ENCODE measurements around the gene L3MBTL4. TPM values are rescaled to one million over a fixed set of nuclear protein-coding genes. Genes with fewer than 3 reads are reported as not detected.
"Not testable (repeated sequence)": the region's sequence is repeated elsewhere in the genome, so short reads cannot be mapped to it uniquely, and the experiment has no call there.

The L3MBTL4 gene
- polyA plus RNA-seq, 4 donors = 2.6 to 6.5 (median 3.6) TPM

DNA sequence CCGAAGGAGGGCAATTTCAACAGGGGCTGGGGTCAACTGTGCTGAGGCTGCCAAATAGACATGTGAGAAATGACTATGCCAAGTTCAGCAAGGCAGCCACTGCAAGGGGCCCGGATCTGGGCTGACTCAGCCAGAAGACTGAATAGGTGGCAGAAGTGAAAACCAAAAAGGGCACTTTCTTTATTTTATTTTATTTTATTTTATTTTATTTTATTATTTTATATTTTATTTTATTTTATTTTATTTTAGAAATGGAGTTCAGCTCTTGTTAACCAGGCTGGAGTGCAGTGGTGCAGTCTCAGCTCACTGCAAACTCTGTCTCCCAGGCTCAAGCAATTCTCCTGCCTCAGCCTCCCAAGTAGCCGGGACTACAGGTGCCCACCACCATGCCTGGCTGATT, 228.9 kb downstream of the L3MBTL4 start:
- not testable (repeated sequence) for H3K4me1 ChIP-seq (ENCODE audit: control insufficient read depth in 3 of 3, insufficient read depth in 2 of 3, low read depth in 1 of 3, low read length in 2 of 3); H3K27me3 ChIP-seq (ENCODE audit: control insufficient read depth in 3 of 3, insufficient read depth in 3 of 3, low read length in 3 of 3); H3K4me3 ChIP-seq (ENCODE audit: low read depth in 1 of 3, low read length in 3 of 3); H3K27ac ChIP-seq (ENCODE audit: low read depth in 1 of 3, low read length in 2 of 3); H3K36me3 ChIP-seq (ENCODE audit: control insufficient read depth in 3 of 3, insufficient read depth in 2 of 3, low read depth in 1 of 3, low read length in 3 of 3); FAIRE-seq
- 93 to 97% (median 96%) methylated on average over 3 of the region's 3 CpGs for WGBS, 3 donors
- H3K9me3 ChIP-seq (ENCODE audit: control insufficient read depth in 2 of 2, insufficient read depth in 1 of 2, low read depth in 1 of 2, low read length in 1 of 2) = peaks cover 0 to 14% of the 10 kb centered on the region in 2 donors
- DNase-seq = peak in 1 of 2 donors; percentile 2

DNA sequence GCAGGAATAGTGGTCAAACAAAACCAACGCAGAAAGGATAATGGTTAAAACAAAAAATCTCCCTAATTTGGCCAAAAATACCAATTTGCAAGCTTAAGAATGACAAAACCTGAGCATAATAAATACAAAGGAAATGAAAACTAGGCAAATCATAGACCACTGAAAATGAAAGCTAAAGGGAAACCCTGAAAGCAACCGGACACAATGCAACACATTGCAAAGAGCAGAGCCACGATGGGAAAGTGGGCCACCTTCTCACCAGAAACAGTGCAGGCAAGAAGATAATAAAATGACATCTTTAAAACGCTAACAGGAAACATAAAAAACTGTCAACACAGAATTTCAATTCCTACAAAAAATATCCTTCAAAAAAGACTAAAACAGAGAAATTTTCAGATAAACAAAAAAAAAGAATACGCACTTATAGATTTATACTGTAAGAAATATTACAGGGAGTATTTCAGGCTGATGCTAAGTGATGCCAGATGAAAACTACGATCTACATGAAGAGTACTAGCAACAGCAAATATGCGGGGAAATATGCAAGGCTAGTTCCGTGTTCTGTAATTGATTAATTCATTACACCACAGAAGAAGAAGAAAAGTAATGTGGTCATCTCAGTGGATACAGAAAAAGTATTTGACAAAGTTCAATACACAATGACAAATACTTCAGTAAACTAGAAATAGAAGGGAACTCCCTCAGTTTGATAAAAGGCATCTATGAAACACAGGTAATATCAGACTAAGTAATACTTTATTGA, 239.5 kb downstream of the L3MBTL4 start:
- H3K4me1 ChIP-seq (ENCODE audit: control insufficient read depth in 3 of 3, insufficient read depth in 2 of 3, low read depth in 1 of 3, low read length in 2 of 3) = no peaks in the 10 kb centered on the region
- FAIRE-seq = no peak
- no peak overlapping the region for H3K4me3 ChIP-seq (ENCODE audit: low read depth in 1 of 3, low read length in 3 of 3)
- no peak for DNase-seq
- H3K27ac ChIP-seq (ENCODE audit: low read depth in 1 of 3, low read length in 2 of 3) = no peak overlapping the region
- WGBS, 3 donors = 86 to 95% (median 90%) methylated on average over 8 of the region's 8 CpGs
- no peaks in the 10 kb centered on the region for H3K9me3 ChIP-seq (ENCODE audit: control insufficient read depth in 2 of 2, insufficient read depth in 1 of 2, low read depth in 1 of 2, low read length in 1 of 2)
- H3K27me3 ChIP-seq (ENCODE audit: control insufficient read depth in 3 of 3, insufficient read depth in 3 of 3, low read length in 3 of 3) = no peaks in the 10 kb centered on the region
- no peaks in the 10 kb centered on the region for H3K36me3 ChIP-seq (ENCODE audit: control insufficient read depth in 3 of 3, insufficient read depth in 2 of 3, low read depth in 1 of 3, low read length in 3 of 3)

- no peak overlapping the region for H3K4me3 ChIP-seq (ENCODE audit: low read depth in 1 of 3, low read length in 3 of 3)
- no peaks in the 10 kb centered on the region for H3K27me3 ChIP-seq (ENCODE audit: control insufficient read depth in 3 of 3, insufficient read depth in 3 of 3, low read length in 3 of 3)
- no peaks in the 10 kb centered on the region for H3K36me3 ChIP-seq (ENCODE audit: control insufficient read depth in 3 of 3, insufficient read depth in 2 of 3, low read depth in 1 of 3, low read length in 3 of 3)
- FAIRE-seq (no peak), DNase-seq (no peak)
- H3K9me3 ChIP-seq (ENCODE audit: control insufficient read depth in 2 of 2, insufficient read depth in 1 of 2, low read depth in 1 of 2, low read length in 1 of 2) = no peaks in the 10 kb centered on the region
- 93 to 99% (median 95%) methylated on average over 7 of the region's 7 CpGs for WGBS, 3 donors
- H3K27ac ChIP-seq (ENCODE audit: low read depth in 1 of 3, low read length in 2 of 3) = no peak overlapping the region
- no peaks in the 10 kb centered on the region for H3K4me1 ChIP-seq (ENCODE audit: control insufficient read depth in 3 of 3, insufficient read depth in 2 of 3, low read depth in 1 of 3, low read length in 2 of 3)
These were observed 244.1 kb downstream of the L3MBTL4 start for GRCh38 chr18:6170604-6171003.

DNA sequence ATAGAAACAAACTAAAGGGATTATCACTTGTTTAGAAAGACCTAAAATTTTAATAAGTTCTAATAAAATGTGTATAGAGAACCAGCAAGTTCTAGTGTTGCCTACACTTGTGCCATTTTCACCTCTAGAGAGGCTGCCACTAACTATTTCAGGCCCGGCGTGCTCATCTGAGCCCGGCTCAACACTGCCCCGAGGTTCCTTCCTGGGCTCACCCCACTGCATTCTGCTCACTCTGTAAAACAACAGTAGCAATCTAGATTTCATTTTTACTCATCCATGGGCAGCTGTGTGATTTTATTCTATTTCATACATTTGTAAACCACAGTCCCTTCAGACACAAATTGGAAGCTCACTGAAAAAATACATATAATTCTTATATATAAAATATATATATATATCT, 253.2 kb downstream of the L3MBTL4 start:
- Histone ChIP-seq H3K9me3 (ENCODE audit: control insufficient read depth in 2 of 2, insufficient read depth in 1 of 2, low read depth in 1 of 2, low read length in 1 of 2) (peaks cover 0 to 3% of the 10 kb centered on the region in 2 donors), H3K27me3 (ENCODE audit: control insufficient read depth in 3 of 3, insufficient read depth in 3 of 3, low read length in 3 of 3) (no peaks in the 10 kb centered on the region), H3K4me3 (ENCODE audit: low read depth in 1 of 3, low read length in 3 of 3) (no peak overlapping the region), H3K36me3 (ENCODE audit: control insufficient read depth in 3 of 3, insufficient read depth in 2 of 3, low read depth in 1 of 3, low read length in 3 of 3) (no peaks in the 10 kb centered on the region), H3K4me1 (ENCODE audit: control insufficient read depth in 3 of 3, insufficient read depth in 2 of 3, low read depth in 1 of 3, low read length in 2 of 3) (no peaks in the 10 kb centered on the region), H3K27ac (ENCODE audit: low read depth in 1 of 3, low read length in 2 of 3) (no peak overlapping the region)
- no peak for FAIRE-seq
- no peak for DNase-seq
- 87 to 97% (median 87%) methylated on average over 4 of the region's 4 CpGs for WGBS, 3 donors

DNA sequence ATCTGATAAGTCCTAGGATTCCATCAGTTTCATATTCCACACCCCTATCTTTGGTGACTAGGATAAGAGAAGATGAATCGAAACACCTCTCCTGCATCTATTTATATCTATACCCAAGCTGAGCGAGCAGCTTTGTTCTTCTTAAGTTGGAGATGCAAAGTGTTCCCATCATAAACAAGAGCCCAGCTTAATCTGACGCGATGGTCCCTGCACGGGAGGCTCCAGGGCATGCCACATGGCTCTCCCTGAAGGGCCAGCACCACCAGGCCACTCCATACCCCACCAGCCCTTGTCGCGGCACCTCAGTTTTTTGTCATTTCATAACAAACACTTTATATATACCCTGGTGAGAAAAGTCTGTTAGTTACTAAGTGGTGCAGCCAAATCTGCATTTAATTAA, 255.3 kb downstream of the L3MBTL4 start:
- Histone ChIP-seq H3K36me3 (ENCODE audit: control insufficient read depth in 3 of 3, insufficient read depth in 2 of 3, low read depth in 1 of 3, low read length in 3 of 3) (no peaks in the 10 kb centered on the region), H3K4me1 (ENCODE audit: control insufficient read depth in 3 of 3, insufficient read depth in 2 of 3, low read depth in 1 of 3, low read length in 2 of 3) (no peaks in the 10 kb centered on the region), H3K27ac (ENCODE audit: low read depth in 1 of 3, low read length in 2 of 3) (no peak overlapping the region), H3K27me3 (ENCODE audit: control insufficient read depth in 3 of 3, insufficient read depth in 3 of 3, low read length in 3 of 3) (no peaks in the 10 kb centered on the region), H3K9me3 (ENCODE audit: control insufficient read depth in 2 of 2, insufficient read depth in 1 of 2, low read depth in 1 of 2, low read length in 1 of 2) (peaks cover 0 to 3% of the 10 kb centered on the region in 2 donors), H3K4me3 (ENCODE audit: low read depth in 1 of 3, low read length in 3 of 3) (no peak overlapping the region)
- 94 to 97% (median 95%) methylated on average over 7 of the region's 7 CpGs for WGBS, 3 donors
- no peak for DNase-seq
- no peak for FAIRE-seq

- Histone ChIP-seq H3K4me1 (ENCODE audit: control insufficient read depth in 3 of 3, insufficient read depth in 2 of 3, low read depth in 1 of 3, low read length in 2 of 3) (no peaks in the 10 kb centered on the region), H3K9me3 (ENCODE audit: control insufficient read depth in 2 of 2, insufficient read depth in 1 of 2, low read depth in 1 of 2, low read length in 1 of 2) (peaks cover 0 to 3% of the 10 kb centered on the region in 2 donors), H3K27me3 (ENCODE audit: control insufficient read depth in 3 of 3, insufficient read depth in 3 of 3, low read length in 3 of 3) (no peaks in the 10 kb centered on the region), H3K27ac (ENCODE audit: low read depth in 1 of 3, low read length in 2 of 3) (no peak overlapping the region), H3K36me3 (ENCODE audit: control insufficient read depth in 3 of 3, insufficient read depth in 2 of 3, low read depth in 1 of 3, low read length in 3 of 3) (no peaks in the 10 kb centered on the region), H3K4me3 (ENCODE audit: low read depth in 1 of 3, low read length in 3 of 3) (no peak overlapping the region)
- 88 to 93% (median 91%) methylated on average over 3 of the region's 3 CpGs for WGBS, 3 donors
- DNase-seq (no peak), FAIRE-seq (no peak)
These were observed 255.8 kb downstream of the L3MBTL4 start for GRCh38 chr18:6158958-6159357.

- Histone ChIP-seq H3K27me3 (ENCODE audit: control insufficient read depth in 3 of 3, insufficient read depth in 3 of 3, low read length in 3 of 3) (no peaks in the 10 kb centered on the region), H3K9me3 (ENCODE audit: control insufficient read depth in 2 of 2, insufficient read depth in 1 of 2, low read depth in 1 of 2, low read length in 1 of 2) (peaks cover 0 to 2% of the 10 kb centered on the region in 2 donors), H3K36me3 (ENCODE audit: control insufficient read depth in 3 of 3, insufficient read depth in 2 of 3, low read depth in 1 of 3, low read length in 3 of 3) (no peaks in the 10 kb centered on the region), H3K27ac (ENCODE audit: low read depth in 1 of 3, low read length in 2 of 3) (no peak overlapping the region), H3K4me3 (ENCODE audit: low read depth in 1 of 3, low read length in 3 of 3) (no peak overlapping the region), H3K4me1 (ENCODE audit: control insufficient read depth in 3 of 3, insufficient read depth in 2 of 3, low read depth in 1 of 3, low read length in 2 of 3) (no peaks in the 10 kb centered on the region)
- no peak for FAIRE-seq
- WGBS, 3 donors = 72 to 84% (median 76%) methylated on average over 6 of the region's 6 CpGs
- no peak for DNase-seq
These were observed 258.3 kb downstream of the L3MBTL4 start for GRCh38 chr18:6156446-6156845.

DNA sequence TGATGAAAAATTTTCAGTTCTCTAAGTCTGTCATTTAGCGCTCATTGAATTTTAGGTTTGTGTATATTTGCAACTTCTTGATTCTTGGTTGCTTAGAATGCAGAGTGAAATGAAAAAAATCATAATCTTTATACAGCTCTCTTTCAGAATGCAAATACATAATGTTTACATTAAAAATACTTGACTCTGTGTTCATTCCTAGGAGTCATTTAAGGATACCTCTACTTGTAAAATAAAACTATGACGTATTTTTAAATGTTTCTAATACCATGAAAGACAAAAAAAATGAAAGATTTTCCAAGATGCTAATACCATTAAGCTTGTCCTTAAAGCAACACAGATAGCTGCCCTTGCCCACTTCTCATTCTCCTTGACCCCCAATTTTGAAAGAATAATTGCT, 259.0 kb downstream of the L3MBTL4 start:
- Histone ChIP-seq H3K9me3 (ENCODE audit: control insufficient read depth in 2 of 2, insufficient read depth in 1 of 2, low read depth in 1 of 2, low read length in 1 of 2) (peaks cover 0 to 2% of the 10 kb centered on the region in 2 donors), H3K27ac (ENCODE audit: low read depth in 1 of 3, low read length in 2 of 3) (no peak overlapping the region), H3K4me3 (ENCODE audit: low read depth in 1 of 3, low read length in 3 of 3) (no peak overlapping the region), H3K36me3 (ENCODE audit: control insufficient read depth in 3 of 3, insufficient read depth in 2 of 3, low read depth in 1 of 3, low read length in 3 of 3) (no peaks in the 10 kb centered on the region), H3K4me1 (ENCODE audit: control insufficient read depth in 3 of 3, insufficient read depth in 2 of 3, low read depth in 1 of 3, low read length in 2 of 3) (no peaks in the 10 kb centered on the region), H3K27me3 (ENCODE audit: control insufficient read depth in 3 of 3, insufficient read depth in 3 of 3, low read length in 3 of 3) (no peaks in the 10 kb centered on the region)
- WGBS, 3 donors = 75 to 93% (median 88%) methylated on average over 2 of the region's 2 CpGs
- DNase-seq (no peak), FAIRE-seq (no peak)

DNA sequence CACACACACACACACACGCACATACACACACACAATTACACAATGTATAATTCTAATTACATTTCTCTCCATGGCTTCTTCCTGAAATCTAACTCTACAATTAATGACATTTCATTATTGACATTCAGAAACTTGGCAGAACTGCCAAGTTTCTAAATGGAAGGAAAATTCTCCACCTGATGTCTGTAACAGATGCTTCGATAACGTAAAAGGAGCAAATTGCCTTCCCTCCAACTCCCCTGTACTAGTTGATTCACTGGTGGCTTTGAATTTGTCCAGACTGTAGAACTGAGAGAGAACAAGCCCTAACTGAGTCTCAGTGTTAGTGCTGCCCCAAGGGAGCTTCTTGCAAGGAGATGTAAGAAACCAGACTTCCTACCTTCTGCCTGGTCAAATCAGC, 264.3 kb downstream of the L3MBTL4 start:
- Histone ChIP-seq H3K36me3 (ENCODE audit: control insufficient read depth in 3 of 3, insufficient read depth in 2 of 3, low read depth in 1 of 3, low read length in 3 of 3) (no peaks in the 10 kb centered on the region), H3K27me3 (ENCODE audit: control insufficient read depth in 3 of 3, insufficient read depth in 3 of 3, low read length in 3 of 3) (no peaks in the 10 kb centered on the region), H3K4me3 (ENCODE audit: low read depth in 1 of 3, low read length in 3 of 3) (no peak overlapping the region), H3K27ac (ENCODE audit: low read depth in 1 of 3, low read length in 2 of 3) (no peak overlapping the region), H3K4me1 (ENCODE audit: control insufficient read depth in 3 of 3, insufficient read depth in 2 of 3, low read depth in 1 of 3, low read length in 2 of 3) (no peaks in the 10 kb centered on the region), H3K9me3 (ENCODE audit: control insufficient read depth in 2 of 2, insufficient read depth in 1 of 2, low read depth in 1 of 2, low read length in 1 of 2) (peaks cover 0 to 2% of the 10 kb centered on the region in 2 donors)
- WGBS, 3 donors = 85 to 95% (median 89%) methylated on average over 3 of the region's 3 CpGs
- no peak for DNase-seq
- FAIRE-seq = no peak

All from small intestine (tissue), 7 donors.